RPMI8226 (cell line): Measurements from ENCODE around the gene TMEM217.
"Not testable (repeated sequence)": the region's sequence is repeated elsewhere in the genome, so short reads cannot be mapped to it uniquely, and the experiment has no call there.

Experiments
- DNase-seq: peaks from one replicate; pipeline ENCODE4 v3.0.0-alpha.2; 2015

TMEM217 gene

GRCh38 chr6:37257634-37258404 lies at the start of gene TMEM217, which contains the start of gene TBC1D22B:
Gene TMEM217 (minus strand): TSS chr6:37258144. CDS start chr6:37219030, 39,114 bp downstream.
Gene TBC1D22B (plus strand): TSS chr6:37257772. CDS start chr6:37257918, 146 bp downstream.
- peak; percentile 95 for DNase-seq

GRCh38 chr6:37307484-37307883 lies 49.5 kb upstream of the TMEM217 start:
- not testable (repeated sequence) for DNase-seq

GRCh38 chr6:37306624-37307222 lies 48.8 kb upstream of the TMEM217 start:
- DNase-seq: no peak

GRCh38 chr6:37305841-37306425 lies 48.0 kb upstream of the TMEM217 start:
- DNase-seq: no peak

- DNase-seq: no peak
These were observed 46.8 kb upstream of the TMEM217 start for GRCh38 chr6:37304766-37305165.

- DNase-seq: peak; percentile 51
These were observed 46.1 kb upstream of the TMEM217 start for GRCh38 chr6:37303891-37304503.

- DNase-seq: no peak
These were observed 45.2 kb upstream of the TMEM217 start for GRCh38 chr6:37303091-37303660.

- DNase-seq: no peak
These were observed 44.2 kb upstream of the TMEM217 start for GRCh38 chr6:37302086-37302686.

GRCh38 chr6:37299990-37300389 lies 42.0 kb upstream of the TMEM217 start:
- DNase-seq: no peak

- no peak for DNase-seq
These were observed 41.0 kb upstream of the TMEM217 start for GRCh38 chr6:37298958-37299357.

GRCh38 chr6:37297637-37298036 lies 39.7 kb upstream of the TMEM217 start:
- not testable (repeated sequence) for DNase-seq

- DNase-seq: no peak
These were observed 35.5 kb upstream of the TMEM217 start for GRCh38 chr6:37293426-37293825.

GRCh38 chr6:37289931-37290330 lies 32.0 kb upstream of the TMEM217 start:
- no peak for DNase-seq

GRCh38 chr6:37288247-37288646 lies 30.3 kb upstream of the TMEM217 start:
- DNase-seq: no peak

GRCh38 chr6:37287519-37288157 lies 29.7 kb upstream of the TMEM217 start:
- DNase-seq: no peak

- no peak for DNase-seq
These were observed 27.9 kb upstream of the TMEM217 start for GRCh38 chr6:37285861-37286311.

- no peak for DNase-seq
These were observed 26.8 kb upstream of the TMEM217 start for GRCh38 chr6:37284781-37285180.

GRCh38 chr6:37283671-37284151 lies 25.8 kb upstream of the TMEM217 start:
- no peak for DNase-seq

GRCh38 chr6:37283268-37283667 lies 25.3 kb upstream of the TMEM217 start:
- no peak for DNase-seq

- DNase-seq: no peak
These were observed 24.4 kb upstream of the TMEM217 start for GRCh38 chr6:37282371-37282770.

- DNase-seq: no peak
These were observed 22.4 kb upstream of the TMEM217 start for GRCh38 chr6:37280162-37280887.
